HepG2 (cell line): ENCODE measurements around the gene KLF6. TPM values are rescaled to one million over a fixed set of nuclear protein-coding genes. Genes with fewer than 3 reads are reported as not detected.

Experiments
- FIP1L1 ChIP-seq: fragments of 200-400 bp; formaldehyde crosslinking; IDR thresholded peaks from 2 replicates; pipeline ENCODE4 v1.6.1; 2018; ENCODE audit warnings: low read depth, mild to moderate bottlenecking, low read length, moderate library complexity, borderline replicate concordance; ENCODE audit not compliant: insufficient read depth
- FOXA1 ChIP-seq, 2 experiments: fragments of 450-650 bp in 1 of 2; sonication (generic) in 1 of 2; formaldehyde crosslinking in 1 of 2; IDR thresholded peaks; 2 replicates each; pipeline versions ENCODE4 v1.4.0 to v1.6.1; 2016 to 2020; ENCODE audit warnings: missing genetic modification reagents in 1 of 2
- HNRNPL ChIP-seq: fragments of 200-400 bp; formaldehyde crosslinking; IDR thresholded peaks from 2 replicates; pipeline ENCODE4 v1.6.1; 2017; ENCODE audit warnings: mild to moderate bottlenecking, low read depth, low read length
- MED8 ChIP-seq: sonication (generic); formaldehyde crosslinking; IDR thresholded peaks from 2 replicates; pipeline ENCODE4 v1.8.1; 2023; ENCODE audit warnings: mild to moderate bottlenecking, missing genetic modification reagents; ENCODE audit not compliant: insufficient replicate concordance
- NFATC3 ChIP-seq: sonication (generic); formaldehyde crosslinking; IDR thresholded peaks from 2 replicates; pipeline ENCODE4 v1.5.1; 2020; ENCODE audit warnings: mild to moderate bottlenecking, missing genetic modification reagents
- NFYC ChIP-seq: IDR thresholded peaks from 2 replicates; pipeline ENCODE4 v1.6.1; 2016; ENCODE audit warnings: missing genetic modification reagents, missing compliant biosample characterization
- RORA ChIP-seq: sonication (generic); formaldehyde crosslinking; IDR thresholded peaks from 2 replicates; pipeline ENCODE4 v1.5.0; 2020; ENCODE audit warnings: mild to moderate bottlenecking, missing genetic modification reagents, moderate library complexity
- SRSF1 ChIP-seq: fragments of 200-400 bp; formaldehyde crosslinking; optimal IDR thresholded peaks from 2 replicates; pipeline ENCODE3; 2017; ENCODE audit warnings: mild to moderate bottlenecking, low read depth, low read length, moderate library complexity
- STAG1 ChIP-seq: sonication (generic); formaldehyde crosslinking; IDR thresholded peaks from 2 replicates; pipeline ENCODE4 v1.4.0; 2020; ENCODE audit warnings: missing genetic modification reagents
- ZKSCAN5 ChIP-seq: sonication (generic); formaldehyde crosslinking; IDR thresholded peaks from 2 replicates; pipeline ENCODE4 v1.5.1; 2020; ENCODE audit warnings: mild to moderate bottlenecking, missing genetic modification reagents
- ZNF20 ChIP-seq: sonication (generic); formaldehyde crosslinking; IDR thresholded peaks from 2 replicates; pipeline ENCODE4 v1.4.0; 2020; ENCODE audit warnings: mild to moderate bottlenecking, moderate library complexity, missing genetic modification reagents
- ZNF256 ChIP-seq: sonication (generic); formaldehyde crosslinking; conservative IDR thresholded peaks from 2 replicates; pipeline ENCODE4 v1.4.0; 2020; ENCODE audit warnings: missing genetic modification reagents
- ZNF292 ChIP-seq: sonication (generic); formaldehyde crosslinking; IDR thresholded peaks from 2 replicates; pipeline ENCODE4 v1.8.1; 2022; ENCODE audit warnings: mild to moderate bottlenecking, low read depth, missing genetic modification reagents, borderline replicate concordance
- polyA plus RNA-seq, 8 experiments: library from polyadenylated mRNA; depleted of rRNA in 3 of 8; stranded (reverse) in 7 of 8; unstranded in 1 of 8; fragments of >200 nt; fragmentation: Illumina TruSeq in 4 of 8; extraction: Trizol in 4 of 8; gene quantifications; 2 replicates each; pipeline versions ENCODE4 v1.2.1 to v1.2.3, GENCODE V29; 2011 to 2016; ENCODE audit warnings: low read depth in 4 of 8, missing spikeins in 1 of 8, mixed read lengths in 1 of 8; ENCODE audit not compliant: insufficient read depth in 1 of 8
- total RNA-seq, 5 experiments: library from RNA; depleted of rRNA; stranded (reverse); fragments of >200 nt; fragmentation: Illumina TruSeq; extraction: Trizol; gene quantifications; 2 replicates each; pipeline ENCODE4 v1.2.3, GENCODE V29; 2016; ENCODE audit warnings: low read depth in 1 of 5
- TF ChIP-seq, protein P1 (sequence below), 2 experiments: sonication (generic) in 1 of 2; formaldehyde crosslinking in 1 of 2; IDR thresholded peaks; 2 replicates each; pipeline versions ENCODE4 v1.6.1 to v1.9.0; 2014 to 2022; ENCODE audit warnings: antibody characterized with exemption in 1 of 2, borderline replicate concordance in 1 of 2, inconsistent platforms in 1 of 2, low read depth in 1 of 2, missing genetic modification reagents in 1 of 2
- TF ChIP-seq, protein P2 (sequence below): sonication (generic); formaldehyde crosslinking; conservative IDR thresholded peaks from 2 replicates; pipeline ENCODE4 v1.8.0; 2022; ENCODE audit warnings: missing genetic modification reagents
- TF ChIP-seq, protein P3 (sequence below): sonication (generic); formaldehyde crosslinking; conservative IDR thresholded peaks from 2 replicates; pipeline ENCODE4 v1.5.0; 2020; ENCODE audit warnings: missing genetic modification reagents
- TF ChIP-seq, protein P4 (sequence below): sonication (generic); formaldehyde crosslinking; IDR thresholded peaks from 2 replicates; pipeline ENCODE4 v1.5.1; 2020; ENCODE audit warnings: missing genetic modification reagents, mild to moderate bottlenecking, borderline replicate concordance

The KLF6 gene
- total and polyA plus RNA-seq, 2 of the 13 experiments (the other 11 are each of a cell fraction or from before 2014, with no cell fraction given), result 27.0 to 71.9 TPM

DNA sequence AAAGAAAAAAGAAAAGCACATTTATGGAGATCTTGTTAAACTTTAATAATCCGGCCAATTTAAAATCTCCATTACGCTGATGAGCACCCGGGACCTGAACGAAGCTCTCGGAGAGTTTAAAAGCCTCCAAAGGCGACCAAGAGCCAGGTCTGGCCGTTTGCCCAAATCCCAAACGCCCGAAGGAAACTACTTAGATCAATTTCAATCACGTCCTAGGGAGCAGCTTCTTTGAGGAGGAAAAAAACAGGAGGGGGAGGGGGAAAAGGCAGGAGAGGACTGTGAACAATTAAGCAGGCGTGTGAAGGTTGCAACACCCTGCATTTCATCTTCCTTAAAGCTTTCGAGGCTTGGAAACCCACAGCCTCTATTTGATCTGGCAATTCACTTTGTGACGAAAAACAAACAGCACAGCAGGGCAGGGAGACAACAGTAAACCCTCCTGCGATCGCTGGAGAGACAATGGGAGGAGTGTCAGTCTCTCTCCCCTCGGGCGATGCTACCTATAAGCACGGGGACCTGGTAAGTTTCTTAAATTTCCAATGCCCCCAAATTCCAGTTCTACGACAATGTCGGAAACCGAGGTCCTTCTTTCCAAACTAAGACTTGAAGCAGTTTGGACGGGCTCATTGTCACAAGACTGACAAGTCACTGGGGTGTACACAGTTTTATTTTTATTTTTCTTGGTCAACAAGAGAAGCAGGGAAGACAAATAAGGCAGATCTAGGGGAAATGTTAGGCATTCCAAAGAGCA, 1.2 kb downstream of the KLF6 start (continued):
- TF ChIP-seq, protein P1, sequence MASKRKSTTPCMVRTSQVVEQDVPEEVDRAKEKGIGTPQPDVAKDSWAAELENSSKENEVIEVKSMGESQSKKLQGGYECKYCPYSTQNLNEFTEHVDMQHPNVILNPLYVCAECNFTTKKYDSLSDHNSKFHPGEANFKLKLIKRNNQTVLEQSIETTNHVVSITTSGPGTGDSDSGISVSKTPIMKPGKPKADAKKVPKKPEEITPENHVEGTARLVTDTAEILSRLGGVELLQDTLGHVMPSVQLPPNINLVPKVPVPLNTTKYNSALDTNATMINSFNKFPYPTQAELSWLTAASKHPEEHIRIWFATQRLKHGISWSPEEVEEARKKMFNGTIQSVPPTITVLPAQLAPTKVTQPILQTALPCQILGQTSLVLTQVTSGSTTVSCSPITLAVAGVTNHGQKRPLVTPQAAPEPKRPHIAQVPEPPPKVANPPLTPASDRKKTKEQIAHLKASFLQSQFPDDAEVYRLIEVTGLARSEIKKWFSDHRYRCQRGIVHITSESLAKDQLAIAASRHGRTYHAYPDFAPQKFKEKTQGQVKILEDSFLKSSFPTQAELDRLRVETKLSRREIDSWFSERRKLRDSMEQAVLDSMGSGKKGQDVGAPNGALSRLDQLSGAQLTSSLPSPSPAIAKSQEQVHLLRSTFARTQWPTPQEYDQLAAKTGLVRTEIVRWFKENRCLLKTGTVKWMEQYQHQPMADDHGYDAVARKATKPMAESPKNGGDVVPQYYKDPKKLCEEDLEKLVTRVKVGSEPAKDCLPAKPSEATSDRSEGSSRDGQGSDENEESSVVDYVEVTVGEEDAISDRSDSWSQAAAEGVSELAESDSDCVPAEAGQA (IDR thresholded peaks at IDR 0.05; ENCODE audit: low read depth), result no peak
- TF ChIP-seq, protein P1 (CRISPR knock-in tag; IDR thresholded peaks at IDR 0.05; ENCODE audit: borderline replicate concordance), result no peak
- TF ChIP-seq ZNF256 (CRISPR knock-in tag), result no peak
- TF ChIP-seq, protein P2, sequence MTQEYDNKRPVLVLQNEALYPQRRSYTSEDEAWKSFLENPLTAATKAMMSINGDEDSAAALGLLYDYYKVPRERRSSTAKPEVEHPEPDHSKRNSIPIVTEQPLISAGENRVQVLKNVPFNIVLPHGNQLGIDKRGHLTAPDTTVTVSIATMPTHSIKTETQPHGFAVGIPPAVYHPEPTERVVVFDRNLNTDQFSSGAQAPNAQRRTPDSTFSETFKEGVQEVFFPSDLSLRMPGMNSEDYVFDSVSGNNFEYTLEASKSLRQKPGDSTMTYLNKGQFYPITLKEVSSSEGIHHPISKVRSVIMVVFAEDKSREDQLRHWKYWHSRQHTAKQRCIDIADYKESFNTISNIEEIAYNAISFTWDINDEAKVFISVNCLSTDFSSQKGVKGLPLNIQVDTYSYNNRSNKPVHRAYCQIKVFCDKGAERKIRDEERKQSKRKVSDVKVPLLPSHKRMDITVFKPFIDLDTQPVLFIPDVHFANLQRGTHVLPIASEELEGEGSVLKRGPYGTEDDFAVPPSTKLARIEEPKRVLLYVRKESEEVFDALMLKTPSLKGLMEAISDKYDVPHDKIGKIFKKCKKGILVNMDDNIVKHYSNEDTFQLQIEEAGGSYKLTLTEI (CRISPR knock-in tag), result no peak
- no peak for TF ChIP-seq RORA (CRISPR knock-in tag)
- peak; percentile 68; the same call in 1 of the 2 replicates for TF ChIP-seq FIP1L1
- peak; percentile 35 for TF ChIP-seq MED8
- TF ChIP-seq, protein P3, sequence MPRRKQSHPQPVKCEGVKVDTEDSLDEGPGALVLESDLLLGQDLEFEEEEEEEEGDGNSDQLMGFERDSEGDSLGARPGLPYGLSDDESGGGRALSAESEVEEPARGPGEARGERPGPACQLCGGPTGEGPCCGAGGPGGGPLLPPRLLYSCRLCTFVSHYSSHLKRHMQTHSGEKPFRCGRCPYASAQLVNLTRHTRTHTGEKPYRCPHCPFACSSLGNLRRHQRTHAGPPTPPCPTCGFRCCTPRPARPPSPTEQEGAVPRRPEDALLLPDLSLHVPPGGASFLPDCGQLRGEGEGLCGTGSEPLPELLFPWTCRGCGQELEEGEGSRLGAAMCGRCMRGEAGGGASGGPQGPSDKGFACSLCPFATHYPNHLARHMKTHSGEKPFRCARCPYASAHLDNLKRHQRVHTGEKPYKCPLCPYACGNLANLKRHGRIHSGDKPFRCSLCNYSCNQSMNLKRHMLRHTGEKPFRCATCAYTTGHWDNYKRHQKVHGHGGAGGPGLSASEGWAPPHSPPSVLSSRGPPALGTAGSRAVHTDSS (CRISPR knock-in tag), result no peak
- no peak for TF ChIP-seq STAG1 (CRISPR knock-in tag)
- no peak for TF ChIP-seq ZKSCAN5 (CRISPR knock-in tag)
- TF ChIP-seq SRSF1, result no peak
- TF ChIP-seq NFYC, result 0 out of 2 replicates have a peak, but pooled peaks have one; percentile 11
- TF ChIP-seq HNRNPL, result no peak
- no peak for TF ChIP-seq FOXA1 (IDR thresholded peaks at IDR 0.05)
- peak; percentile 79 for TF ChIP-seq FOXA1 (CRISPR knock-in tag; IDR thresholded peaks at IDR 0.05)
- TF ChIP-seq NFATC3 (CRISPR knock-in tag), result no peak
- TF ChIP-seq ZNF292, result no peak
- TF ChIP-seq, protein P4, sequence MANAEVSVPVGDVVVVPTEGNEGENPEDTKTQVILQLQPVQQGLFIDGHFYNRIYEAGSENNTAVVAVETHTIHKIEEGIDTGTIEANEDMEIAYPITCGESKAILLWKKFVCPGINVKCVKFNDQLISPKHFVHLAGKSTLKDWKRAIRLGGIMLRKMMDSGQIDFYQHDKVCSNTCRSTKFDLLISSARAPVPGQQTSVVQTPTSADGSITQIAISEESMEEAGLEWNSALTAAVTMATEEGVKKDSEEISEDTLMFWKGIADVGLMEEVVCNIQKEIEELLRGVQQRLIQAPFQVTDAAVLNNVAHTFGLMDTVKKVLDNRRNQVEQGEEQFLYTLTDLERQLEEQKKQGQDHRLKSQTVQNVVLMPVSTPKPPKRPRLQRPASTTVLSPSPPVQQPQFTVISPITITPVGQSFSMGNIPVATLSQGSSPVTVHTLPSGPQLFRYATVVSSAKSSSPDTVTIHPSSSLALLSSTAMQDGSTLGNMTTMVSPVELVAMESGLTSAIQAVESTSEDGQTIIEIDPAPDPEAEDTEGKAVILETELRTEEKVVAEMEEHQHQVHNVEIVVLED (CRISPR knock-in tag), result no peak
- TF ChIP-seq ZNF20 (CRISPR knock-in tag), result no peak
